CD4-positive, alpha-beta T cell treated with Interleukin-21 for 1 hour (primary cell): ENCODE data around the gene KCNQ2.

Experiments used
- DNase-seq: peaks from one replicate; pipeline ENCODE4 v3.0.0-alpha.2; 2020

The KCNQ2 gene

DNA sequence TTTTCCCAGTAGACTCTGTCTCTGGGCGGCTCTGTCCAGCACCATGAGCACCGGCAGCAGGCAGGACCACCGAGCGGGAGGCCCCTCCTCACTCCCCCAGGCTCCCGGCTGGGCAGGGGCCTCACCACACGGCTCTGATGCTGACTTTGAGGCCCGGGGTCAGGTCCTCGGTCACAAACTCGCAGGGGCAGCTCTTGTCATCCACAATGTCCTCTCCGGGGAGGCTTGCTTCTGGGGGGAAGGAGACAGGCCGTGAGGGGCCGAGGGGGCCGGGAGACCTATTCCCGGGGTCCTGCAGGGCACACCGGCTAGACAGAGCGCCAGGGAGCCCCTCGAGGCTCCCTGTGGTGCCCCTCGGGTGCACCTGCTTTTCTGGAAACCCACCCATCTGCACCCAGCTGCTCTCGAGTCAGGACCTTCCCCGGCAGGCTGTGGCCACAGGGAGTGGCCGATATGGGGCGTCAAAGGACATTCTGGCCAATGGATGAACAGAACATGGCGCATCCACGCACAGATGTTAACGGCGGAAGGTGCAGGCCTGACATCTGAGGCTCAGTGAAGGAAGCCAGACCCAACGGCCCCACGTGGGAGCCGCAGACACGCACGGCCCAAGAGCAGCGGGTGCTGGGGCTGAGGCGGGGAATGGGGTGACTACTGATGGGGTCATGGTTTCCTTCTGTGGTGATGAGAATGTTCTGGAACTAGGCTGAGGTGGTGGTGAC is 58.3 kb downstream of the KCNQ2 start:
- no peak for DNase-seq

DNA sequence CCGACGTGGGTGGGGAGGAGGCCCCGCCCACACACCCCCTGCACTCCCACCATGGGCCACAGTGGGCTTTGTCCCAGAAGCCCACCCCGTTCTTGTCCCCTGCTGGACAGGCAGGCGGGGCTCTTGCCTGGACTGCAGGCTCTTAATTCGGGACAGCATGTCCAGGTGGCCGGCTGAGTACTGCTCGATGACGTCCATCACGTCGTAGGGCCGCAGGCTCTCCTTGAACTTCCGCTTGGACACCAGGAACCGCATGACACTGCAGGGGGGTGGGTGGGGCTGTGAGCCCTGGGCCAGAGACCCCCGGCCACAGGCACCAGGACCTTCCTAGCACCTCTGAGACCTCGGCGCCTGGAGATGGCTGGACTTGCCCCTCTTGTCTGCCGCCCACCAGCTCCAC is 59.1 kb downstream of the KCNQ2 start:
- no peak for DNase-seq

DNA sequence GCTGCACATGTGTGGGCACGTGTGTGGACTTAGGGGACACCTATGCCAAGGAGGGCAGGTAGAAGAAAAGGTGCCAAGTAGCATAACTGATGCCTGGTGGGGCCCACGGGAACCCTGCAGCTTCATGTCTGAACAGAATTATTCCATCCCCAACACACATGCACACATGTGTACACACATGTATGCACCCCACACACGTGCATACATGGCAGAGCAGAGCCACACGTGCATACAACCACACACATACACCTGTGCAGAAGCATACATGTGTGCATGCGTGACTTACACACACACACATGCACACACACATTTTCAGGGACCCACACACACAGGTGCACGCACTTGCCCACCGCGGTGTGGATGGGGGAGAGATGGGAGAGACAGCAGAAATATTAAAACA is 59.6 kb downstream of the KCNQ2 start:
- no peak for DNase-seq

DNA sequence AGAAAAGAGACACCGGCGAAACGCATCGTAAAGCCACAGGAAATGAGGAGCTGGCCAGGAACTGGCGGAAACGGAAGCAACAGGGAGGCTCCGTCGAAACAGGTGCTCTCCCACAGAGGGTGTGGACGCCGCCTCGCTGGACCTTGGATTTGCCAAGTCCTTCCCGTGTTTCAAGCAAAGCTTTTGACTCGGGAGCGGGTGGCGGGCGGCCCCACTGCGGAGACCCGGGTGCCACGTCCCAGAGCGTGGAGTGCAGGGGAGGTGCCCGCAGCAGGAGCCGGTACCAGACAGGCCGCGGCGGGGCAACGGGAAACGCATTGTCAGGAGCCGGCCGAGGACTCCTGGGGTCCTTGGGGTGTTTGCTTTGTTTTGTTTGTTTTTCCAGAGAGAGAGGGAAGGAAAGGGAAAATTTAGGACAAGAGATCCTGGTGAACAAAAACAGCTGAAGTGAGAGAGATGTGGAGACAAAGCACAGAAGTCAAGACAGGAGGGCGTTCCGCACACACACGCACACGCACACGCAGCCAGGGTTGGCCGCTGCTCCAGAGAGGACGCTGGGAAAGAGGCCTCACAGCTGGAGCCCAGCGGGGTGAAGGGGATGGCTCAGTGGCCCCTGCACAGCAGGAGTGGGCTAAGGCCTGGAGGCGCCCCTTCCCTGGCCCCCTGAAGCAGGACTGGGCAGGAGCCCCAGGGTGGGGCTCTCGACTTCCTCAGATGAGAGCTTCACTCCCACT is 60.4 kb downstream of the KCNQ2 start:
- no peak for DNase-seq

DNA sequence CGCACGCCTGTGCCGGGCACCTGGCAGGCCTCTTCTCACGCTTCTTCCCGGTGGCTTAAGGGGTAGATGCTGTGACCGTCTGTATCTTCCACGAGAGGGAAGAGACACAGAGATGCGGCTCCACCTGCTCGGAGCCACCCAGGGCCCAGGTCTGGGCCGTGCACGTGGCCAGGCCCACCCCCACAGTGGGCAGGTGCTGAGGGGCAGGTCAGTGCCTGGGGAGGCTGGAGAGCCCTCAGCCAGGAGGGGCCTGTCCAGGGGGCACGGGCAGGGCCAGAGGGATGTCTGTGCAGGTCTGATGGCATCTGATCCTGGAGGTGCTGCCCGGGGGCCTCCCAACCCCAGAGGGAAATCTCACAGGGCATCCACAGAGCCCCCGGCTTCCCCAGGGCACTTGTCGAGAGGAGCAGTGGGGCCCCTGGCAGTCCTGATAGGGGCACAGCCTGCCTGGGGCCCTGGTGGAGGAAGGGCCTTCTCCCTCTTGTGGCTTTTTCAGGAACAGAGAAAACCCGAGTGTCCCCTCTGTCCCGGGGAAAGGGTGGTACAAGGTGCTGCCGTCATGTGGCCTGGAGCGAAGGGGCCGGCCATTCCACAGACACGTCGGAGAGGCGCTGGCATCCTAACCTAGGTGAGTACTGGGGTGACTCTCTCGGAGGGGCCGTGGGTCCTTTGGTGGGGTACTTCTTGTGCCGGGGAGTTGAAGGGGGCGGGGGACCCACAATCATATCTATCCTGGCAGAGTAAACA is 61.1 kb downstream of the KCNQ2 start:
- no peak for DNase-seq

DNA sequence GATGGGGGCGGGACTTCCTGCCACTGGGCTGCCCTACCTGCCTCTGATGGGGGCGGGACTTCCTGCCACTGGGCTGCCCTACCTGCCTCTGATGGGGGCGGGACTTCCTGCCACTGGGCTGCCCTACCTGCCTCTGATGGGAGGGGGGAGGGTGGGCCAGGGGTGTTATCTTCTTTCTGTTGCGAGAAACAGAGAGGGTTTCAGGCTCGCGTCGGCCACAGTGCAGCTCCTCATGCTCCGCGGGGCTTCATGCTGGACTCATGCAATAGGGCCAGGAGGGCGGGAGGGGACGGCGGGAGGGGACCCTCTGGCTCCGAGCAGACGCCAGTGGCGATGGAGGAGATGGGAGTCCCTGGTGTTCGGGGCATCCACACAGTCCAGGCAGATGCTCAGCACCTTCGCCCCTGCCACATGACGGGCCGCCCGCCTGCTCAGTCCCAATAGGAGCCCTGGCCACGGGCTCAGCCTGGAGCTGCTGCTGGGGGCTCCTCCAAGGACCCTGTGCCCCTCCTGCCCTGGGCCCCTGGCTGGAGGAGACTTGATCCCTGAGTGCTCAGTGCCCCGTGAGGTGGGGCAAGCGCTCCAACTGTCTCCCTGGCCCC is 62.5 kb downstream of the KCNQ2 start:
- DNase-seq, result no peak

DNA sequence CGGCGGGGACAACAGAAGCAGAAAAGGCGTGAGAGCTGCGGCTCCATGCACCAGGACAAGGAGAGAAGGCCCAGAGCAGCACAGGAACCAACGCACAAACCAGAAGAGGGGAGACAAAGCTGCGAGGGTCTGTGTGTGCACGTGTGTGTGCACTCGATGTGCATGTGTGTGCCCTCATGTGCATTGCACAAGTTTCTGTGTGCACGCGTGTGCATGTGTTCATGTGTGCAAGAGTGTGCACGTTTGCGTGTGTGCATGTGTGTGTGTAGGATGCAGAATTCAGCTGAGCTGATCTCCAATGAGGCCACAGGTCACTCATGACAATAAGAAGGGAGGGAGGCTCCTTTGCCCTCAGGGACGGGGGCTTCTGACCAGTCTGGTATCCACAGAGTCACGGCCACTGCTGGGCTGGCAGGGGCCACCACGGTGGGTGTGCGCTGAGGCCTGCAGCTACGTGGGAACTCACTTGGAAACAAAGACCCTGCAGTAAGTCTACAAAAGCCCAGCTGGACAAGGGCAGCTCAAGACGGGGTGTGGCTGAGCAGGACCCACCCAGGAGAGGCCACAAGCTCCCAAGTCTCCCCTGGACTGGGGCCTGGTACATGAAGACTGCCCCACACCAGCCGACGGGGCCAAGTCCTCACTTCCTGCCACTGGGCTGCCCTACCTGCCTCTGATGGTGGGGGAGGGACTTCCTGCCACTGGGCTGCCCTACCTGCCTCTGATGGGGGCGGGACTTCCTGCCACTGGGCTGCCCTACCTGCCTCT is 63.2 kb downstream of the KCNQ2 start:
- DNase-seq, result peak; percentile 22

DNA sequence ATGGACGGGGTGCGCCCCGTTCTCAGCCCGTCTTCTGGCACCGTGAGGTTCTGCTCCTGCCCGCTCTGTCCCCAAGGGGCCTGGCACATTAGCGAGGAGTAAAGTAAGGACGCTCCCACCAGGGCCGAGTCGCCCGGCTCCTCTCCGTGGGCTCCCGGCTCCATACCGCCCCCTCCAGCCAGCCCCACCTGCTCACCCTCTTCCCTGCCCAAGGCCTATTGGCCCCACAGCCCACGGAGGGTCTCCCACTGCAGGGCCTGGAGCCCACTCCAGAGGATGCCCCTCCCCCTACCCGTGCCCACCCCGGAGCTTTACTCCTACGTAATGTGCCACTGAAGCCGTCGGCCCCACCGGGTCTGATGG is 63.8 kb downstream of the KCNQ2 start:
- DNase-seq, result no peak

DNA sequence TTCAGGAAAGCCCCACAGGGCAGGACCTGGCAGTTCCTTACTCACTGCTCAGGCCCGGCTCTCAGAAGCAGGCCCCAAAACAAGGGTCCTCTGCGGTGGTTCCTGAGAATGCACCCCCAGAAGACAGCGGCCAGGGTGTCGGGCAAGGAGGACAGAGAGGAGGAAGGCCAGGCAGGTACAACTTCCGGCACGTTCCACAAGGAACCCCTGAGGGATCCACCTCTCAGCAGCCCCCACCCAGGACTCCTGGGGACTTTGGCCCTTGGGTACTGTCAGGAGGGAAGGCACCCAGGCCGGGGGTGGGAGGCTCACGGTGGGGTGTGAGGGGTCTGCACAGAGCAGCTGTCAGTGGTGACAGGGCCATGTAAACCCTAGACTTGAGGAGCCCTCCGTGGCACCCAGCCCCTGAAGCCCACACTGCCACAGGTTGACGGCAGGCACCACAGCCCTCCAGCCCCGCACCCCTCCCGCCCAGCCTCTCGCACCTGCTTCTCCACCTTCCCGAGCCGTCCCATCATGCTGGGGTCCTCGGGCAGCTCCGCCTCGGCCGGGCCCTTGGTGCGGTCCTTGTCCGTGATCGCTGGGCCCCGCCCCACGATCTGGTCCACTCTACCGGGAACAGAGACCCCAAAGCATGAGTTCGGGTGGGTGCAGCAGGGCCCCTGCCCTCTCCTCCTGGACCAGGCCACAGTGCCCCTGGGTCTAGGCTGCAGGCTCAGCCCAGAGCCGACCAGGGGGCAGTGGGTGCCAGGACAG is 64.3 kb downstream of the KCNQ2 start:
- DNase-seq, result no peak

DNA sequence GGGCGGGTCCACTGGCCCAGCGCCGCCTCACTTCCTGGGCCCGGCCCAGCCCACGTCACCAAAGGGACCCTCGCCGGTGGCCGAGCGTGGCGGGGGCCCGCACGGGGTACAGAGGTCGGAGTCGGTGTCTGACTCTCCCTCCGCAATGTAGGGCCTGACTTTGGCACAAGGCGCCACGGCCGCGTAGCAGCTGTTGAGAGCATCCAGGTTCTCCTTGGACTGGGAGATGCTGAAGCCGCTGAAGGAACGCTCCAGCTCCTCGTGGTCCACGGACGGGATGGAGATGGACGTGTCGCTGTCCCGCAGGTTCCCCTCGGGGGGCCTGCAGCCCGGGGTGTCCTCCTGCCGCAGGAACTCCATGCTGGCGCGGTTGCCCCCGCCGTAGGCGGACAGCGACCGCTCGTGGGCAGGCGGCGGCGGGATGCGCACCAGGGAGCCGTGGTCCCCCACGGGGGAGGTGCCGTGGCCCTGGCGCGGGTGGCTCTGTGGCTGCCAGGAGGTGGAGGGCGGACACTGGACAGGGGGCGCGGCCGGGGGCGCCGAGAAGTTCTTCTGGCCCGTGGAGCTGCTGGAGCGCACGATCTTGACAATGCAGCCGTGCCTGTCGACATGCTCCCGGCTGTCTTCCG is 65.7 kb downstream of the KCNQ2 start:
- DNase-seq, result no peak

DNA sequence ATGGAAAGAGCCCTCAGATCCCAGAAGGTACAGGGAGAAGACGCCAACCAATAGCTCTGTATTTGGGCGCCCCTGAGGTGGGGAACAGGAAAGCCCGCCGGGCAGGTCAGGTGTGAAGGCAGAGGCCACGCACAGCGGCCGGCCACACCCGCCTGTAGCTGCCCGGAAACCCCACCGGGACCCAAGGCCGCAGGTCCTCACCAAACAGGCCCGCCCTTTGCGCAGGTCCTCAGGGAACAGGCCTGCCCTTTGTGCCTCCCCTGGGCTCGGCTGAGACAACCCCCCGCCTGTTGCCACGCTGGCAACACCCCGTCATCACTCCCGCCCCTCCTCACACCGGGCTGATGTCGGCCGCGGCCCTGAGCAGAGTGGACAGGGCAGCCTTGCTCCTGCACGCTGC is 66.4 kb downstream of the KCNQ2 start:
- DNase-seq, result no peak

DNA sequence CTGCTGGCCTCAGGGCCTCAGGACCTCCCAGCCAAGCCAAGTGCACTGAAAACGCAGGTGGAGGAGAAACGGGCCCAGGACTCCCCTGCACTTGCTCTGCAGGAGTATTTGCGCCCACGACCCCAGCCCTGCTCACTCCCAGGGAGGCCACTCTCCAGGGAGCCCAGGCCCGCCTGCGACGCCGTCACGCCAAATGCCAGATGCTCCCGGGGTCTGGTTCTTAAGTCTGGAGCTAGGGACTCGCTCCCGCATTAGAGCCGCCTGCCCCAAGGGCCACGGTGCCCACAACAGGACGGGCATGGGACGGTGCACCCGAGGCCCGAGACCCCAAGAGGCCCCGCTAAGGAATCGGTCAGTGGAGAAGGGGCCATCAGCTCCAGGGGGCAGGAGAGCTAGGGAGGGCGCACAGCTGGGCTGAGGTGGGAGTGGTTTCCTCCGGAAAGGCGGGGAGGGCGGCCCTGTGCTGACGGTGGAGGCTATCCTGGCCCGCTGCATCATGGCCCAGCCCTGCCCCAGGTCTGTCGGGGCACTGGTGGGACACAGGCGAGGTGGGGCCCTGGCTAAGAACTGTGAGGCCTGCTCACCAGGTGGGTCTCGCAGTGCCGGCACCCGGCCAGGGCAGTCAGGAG is 67.2 kb downstream of the KCNQ2 start:
- no peak for DNase-seq

DNA sequence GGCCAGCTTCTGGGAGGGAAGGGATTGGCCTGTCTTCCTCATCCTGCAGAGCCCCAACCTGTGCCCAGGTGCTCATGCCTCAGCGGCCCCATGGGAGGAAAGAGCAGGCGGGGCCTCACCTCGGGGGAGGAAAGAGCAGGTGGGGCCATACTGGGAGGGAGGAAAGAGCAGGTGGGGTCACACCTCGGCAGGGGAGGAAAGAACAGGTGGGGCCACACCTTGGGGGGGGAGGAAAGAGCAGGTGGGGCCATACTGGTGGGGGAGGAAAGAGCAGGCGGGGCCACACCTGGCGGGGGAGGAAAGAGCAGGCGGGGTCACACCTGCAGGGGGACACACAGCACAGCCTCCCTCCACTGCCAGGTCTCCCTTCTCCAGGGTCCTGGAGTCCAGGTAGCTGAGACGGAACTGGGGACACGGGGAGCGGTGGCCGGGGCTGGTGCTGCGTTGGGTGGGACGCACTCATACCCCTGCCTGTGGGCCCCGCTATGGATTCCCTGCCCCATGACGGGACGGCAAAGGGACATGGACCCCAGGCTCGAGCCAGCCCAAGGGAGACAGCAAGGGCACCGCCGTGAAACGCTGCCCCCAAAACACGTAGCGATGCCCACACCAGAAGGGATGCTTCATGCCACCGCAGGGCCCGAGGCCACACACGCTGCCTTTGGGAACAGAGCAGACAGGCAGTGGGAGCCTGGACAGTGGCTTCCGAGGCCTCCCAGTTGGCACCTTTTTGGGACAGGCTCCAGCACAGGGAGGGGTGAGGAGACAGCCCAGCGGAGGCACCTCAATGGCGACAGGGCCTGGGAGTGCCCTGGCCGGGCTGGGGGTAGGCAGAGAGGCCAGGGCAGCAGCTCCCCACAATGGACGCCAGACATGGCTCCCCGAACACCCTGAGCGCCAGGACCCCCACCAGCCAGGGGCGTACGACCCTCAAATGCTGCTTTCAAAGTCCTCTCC is 68.0 kb downstream of the KCNQ2 start:
- no peak for DNase-seq

DNA sequence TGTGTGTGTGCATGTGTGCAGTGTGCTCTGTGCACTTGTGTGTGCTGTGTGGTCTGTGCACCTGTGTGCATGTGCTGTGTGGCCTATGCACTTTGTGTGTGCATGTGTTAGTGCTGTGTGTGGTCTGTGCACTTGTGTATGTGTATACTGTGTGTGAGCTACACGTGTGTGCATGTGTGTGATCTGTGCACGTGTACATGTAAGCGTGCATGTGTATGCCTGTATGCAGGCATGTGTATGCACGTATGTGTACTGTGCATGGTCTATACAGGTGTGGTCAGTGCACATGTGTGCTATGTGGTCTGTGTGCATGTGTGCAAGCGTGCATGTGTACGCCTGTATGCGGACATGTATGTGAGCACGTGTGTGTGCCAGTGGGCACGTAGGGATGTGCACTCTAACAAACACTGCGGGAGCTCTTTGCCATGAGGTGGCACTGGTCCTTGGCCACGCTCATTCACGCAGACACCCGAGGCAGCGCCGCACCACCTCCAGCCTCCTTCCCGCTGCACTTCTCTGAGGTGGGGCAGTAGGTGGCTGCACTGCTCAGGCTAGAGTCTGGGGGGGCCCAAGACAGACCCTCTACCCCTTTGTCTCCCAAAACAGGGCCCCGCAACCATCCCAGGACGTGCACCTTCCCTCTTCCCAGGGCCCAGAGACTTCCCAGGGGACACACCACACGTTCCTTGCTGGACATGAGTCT is 68.9 kb downstream of the KCNQ2 start:
- DNase-seq, result no peak

DNA sequence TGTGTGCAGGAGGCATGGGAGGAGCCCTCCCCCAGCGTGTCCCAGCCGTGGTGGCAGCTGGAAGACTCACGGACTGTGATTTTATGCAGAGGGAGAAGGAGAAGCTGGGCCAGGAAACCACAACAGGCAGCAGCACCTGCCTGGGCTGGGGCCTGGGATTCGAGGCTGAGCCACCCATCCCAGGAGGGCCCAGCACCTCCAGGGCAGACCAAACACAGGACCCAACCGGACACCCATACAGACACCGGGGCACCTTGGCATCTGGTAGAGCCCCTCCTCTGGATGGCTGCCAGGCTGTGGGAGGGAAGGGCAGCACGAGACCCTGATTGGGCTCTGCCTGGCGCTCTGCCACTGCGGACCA is 69.6 kb downstream of the KCNQ2 start:
- DNase-seq, result no peak

DNA sequence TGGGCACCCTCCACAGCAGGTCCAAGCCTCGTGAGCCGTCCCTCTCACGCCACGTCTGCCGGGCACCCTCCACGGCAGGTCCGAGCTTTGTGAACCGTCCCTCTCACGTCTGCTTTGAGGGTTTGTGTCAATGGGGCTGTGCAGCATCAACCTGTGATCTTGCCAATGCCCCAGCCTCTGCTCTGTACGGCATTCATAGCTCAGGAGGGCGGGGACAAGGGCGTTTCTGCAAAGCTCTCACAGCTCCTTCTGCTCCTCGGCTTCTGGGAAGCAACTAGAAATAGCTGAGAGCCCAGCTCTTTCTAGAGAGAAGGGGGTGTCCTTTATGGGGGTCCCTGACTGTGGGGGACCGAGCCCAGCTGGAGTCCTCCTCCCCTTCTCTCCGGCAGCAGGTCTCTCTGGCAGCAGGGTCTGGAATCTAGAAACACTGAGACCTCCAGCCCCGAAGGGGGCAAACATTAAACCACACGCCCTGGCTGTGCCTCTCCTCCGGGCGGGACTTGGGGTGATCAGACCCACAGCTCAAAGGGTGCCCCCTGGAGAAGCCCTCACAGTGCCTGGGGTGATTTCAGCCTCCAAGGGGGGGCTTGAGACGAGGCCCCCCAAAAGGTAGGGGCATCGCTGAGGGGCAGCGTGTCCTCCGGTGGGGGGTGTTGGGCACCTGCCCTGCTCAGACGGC is 70.1 kb downstream of the KCNQ2 start:
- no peak for DNase-seq

DNA sequence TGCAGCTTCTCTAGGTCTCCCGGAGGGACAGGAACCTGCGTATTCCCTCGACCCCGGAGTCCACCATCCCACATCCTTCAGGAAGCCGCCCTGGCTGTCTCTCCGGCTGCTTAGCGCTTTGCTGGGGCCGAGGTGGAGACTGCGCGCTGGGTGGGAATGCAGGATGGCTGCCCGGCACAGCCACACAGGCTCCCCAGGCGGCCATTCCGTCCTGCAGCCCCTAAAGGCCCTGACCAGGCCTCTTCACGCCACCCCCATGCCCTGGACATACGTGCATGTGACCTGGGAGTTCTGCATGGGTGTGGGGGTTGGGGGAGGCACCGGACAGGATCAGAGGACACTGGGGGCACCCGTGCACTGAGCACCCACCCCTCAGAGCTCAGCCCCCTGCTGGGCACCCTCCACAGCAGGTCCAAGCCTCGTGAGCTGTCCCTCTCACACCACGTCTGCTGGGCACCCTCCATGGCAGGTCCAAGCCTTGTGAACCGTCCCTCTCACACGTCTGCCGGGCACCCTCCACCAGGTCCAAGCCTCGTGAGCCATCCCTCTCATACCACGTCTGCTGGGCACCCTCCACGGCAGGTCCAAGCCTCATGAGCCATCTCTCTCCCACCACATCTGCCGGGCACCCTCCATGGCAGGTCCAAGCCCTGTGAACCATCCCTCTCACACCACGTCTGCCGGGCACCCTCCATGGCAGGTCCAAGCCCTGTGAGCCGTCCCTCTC is 70.9 kb downstream of the KCNQ2 start:
- DNase-seq, result no peak
